HG02943 (cell line): Measurements from ENCODE around the gene LAMB4.

ENCODE experiments used
- ATAC-seq: cut with Tn5 transposase; IDR thresholded peaks from one replicate; pipeline ENCODE4 v1.9.1; 2021; ENCODE audit warnings: mild to moderate bottlenecking, low read depth, moderate library complexity; ENCODE audit not compliant: unreplicated experiment

Gene LAMB4, protein sequence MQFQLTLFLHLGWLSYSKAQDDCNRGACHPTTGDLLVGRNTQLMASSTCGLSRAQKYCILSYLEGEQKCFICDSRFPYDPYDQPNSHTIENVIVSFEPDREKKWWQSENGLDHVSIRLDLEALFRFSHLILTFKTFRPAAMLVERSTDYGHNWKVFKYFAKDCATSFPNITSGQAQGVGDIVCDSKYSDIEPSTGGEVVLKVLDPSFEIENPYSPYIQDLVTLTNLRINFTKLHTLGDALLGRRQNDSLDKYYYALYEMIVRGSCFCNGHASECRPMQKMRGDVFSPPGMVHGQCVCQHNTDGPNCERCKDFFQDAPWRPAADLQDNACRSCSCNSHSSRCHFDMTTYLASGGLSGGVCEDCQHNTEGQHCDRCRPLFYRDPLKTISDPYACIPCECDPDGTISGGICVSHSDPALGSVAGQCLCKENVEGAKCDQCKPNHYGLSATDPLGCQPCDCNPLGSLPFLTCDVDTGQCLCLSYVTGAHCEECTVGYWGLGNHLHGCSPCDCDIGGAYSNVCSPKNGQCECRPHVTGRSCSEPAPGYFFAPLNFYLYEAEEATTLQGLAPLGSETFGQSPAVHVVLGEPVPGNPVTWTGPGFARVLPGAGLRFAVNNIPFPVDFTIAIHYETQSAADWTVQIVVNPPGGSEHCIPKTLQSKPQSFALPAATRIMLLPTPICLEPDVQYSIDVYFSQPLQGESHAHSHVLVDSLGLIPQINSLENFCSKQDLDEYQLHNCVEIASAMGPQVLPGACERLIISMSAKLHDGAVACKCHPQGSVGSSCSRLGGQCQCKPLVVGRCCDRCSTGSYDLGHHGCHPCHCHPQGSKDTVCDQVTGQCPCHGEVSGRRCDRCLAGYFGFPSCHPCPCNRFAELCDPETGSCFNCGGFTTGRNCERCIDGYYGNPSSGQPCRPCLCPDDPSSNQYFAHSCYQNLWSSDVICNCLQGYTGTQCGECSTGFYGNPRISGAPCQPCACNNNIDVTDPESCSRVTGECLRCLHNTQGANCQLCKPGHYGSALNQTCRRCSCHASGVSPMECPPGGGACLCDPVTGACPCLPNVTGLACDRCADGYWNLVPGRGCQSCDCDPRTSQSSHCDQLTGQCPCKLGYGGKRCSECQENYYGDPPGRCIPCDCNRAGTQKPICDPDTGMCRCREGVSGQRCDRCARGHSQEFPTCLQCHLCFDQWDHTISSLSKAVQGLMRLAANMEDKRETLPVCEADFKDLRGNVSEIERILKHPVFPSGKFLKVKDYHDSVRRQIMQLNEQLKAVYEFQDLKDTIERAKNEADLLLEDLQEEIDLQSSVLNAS (N-terminal part only)

GRCh38 chr7:108130261-108130660, at the start of gene LAMB4:
TSS of gene LAMB4 (minus strand) at chr7:108130361. CDS start at chr7:108123164, 7,197 bp downstream.
- no peak for ATAC-seq

DNA sequence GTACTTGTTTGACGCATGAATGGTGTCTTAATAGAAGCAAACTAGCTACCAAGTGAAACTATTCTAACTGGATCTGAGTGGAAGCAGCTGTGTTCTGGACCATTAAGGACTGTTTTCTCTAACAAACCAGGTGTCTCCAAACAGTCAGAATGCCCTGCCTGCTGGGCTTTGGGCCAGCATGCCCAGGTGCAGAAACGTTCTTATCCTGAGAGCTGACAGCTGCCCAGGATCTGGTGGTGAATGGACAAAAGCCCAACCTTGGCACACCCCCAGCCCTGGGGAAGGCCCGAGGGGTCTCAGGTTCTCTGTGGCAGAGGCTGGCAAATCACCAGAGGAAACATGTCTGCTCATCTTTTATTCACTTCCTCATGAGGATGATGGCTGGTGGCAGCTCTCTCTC, 48.2 kb upstream of the LAMB4 start:
- ATAC-seq: no peak

GRCh38 chr7:108171164-108171563, 41.0 kb upstream of the LAMB4 start:
- ATAC-seq: no peak

- no peak for ATAC-seq
Measured at GRCh38 chr7:108170251-108170650, 40.1 kb upstream of the LAMB4 start.

DNA sequence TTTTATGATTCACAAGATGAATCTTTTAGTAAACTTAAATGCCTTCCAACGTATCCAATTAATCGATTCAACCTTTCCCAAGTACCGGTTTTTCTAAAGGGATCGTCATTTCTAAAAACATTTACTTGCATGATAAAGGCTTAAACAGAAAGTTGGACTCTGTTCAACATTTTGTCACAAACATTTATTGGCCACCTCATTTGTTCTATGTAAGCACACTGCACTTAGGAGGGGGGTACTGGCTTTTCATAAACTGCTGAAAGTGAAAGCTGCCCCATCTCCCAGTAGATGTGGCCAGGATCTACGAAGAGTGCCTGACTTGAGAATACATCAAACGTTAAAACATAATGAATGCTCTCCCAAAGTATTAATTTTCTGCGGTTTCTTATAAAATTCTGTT, 37.3 kb upstream of the LAMB4 start:
- no peak for ATAC-seq

DNA sequence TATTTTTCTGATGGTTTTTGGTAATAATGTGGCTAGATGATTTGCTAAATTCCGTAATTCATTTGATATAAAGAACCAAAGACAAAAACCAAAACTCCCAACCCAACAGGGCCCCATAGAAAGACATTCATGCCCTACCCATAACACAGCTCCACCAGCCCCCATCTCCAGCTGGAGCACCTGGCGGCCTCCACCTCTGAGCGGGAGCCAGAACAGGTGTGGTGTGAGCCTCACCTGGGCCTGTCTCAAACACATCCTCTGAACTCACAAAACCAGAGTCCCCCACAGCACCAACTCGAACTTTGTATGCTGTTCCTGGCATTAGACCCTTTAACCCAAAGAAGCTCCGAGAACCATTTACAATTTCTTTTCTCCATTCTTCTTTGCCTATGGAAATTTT, 36.5 kb upstream of the LAMB4 start:
- ATAC-seq: no peak

GRCh38 chr7:108165723-108166122, 35.6 kb upstream of the LAMB4 start:
- ATAC-seq: no peak

GRCh38 chr7:108164946-108165345, 34.8 kb upstream of the LAMB4 start:
- no peak for ATAC-seq

GRCh38 chr7:108164342-108164741, 34.2 kb upstream of the LAMB4 start:
- ATAC-seq: no peak

DNA sequence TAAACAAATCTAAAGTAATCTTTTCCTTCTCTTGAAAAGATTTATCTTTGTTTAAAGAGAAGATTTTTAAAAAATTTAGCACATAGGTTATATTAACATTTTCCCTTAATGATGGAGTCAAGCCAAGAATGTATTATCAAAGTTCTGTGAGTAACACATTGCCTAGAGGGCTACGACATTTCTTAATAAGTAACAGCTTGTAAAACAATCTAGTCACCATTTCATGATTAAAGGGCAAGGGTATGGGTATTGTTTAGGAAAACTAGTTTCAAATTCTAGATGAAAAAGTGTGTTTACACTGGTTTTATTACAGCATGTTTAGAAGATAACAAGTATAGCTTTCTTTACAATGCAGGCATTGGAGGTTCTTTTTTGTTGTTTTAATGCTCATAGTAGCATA, 28.6 kb upstream of the LAMB4 start:
- ATAC-seq: no peak

DNA sequence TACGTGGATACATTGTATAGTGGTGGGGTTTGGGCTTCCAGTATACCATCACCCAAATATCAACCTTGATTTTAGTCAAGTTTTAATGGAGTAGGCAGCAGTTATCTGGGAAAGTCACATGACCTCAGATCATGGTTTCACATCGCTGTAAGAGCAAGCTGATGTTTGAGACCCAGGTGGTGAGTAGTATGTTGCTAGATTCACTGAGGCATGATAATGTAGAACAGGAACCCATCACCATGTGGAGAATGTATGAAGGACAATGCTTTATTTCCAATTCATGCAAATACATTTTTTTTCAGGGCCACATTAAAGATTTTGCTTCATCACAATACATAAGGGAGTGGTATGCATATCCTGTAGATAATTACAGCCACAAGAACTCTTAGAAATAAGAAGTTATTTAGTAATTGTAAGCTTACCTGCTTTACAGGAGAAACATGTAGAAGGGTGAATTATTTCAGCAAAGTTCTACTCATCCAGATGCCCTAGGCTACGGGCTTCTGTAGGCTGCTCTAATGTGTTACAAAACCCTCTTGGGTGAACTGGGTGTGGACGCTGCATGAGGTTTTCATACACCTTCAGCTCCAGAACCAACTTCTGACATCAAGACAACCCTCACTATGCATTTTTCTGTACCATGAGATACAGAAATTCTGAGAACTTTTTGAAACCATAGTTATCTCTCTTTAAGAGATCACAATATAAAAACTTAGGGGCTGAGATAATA, 27.6 kb upstream of the LAMB4 start:
- no peak for ATAC-seq

- ATAC-seq: no peak
Measured at GRCh38 chr7:108156897-108157605, 26.9 kb upstream of the LAMB4 start.

- no peak for ATAC-seq
Measured at GRCh38 chr7:108152198-108152597, 22.0 kb upstream of the LAMB4 start.

DNA sequence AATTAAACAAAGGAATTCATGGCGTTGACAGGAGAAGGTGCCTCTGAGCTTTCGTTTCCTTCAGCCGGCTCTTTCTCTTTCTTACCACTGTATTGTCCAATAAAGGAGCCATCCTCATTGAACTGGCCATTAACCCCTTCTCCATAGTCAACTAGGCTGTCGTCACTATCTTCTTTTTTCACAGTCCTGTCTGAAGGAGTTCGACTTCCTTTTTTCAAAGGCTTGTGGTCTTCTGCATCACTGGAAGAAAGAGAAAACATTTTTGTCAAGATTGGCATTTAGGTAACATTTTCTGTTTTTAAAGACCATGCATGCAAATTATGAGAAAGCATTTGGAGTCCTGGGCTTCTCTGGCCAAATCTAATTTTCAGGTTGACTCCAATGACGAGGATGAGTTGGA, 19.7 kb upstream of the LAMB4 start:
- no peak for ATAC-seq

- no peak for ATAC-seq
Measured at GRCh38 chr7:108149119-108149518, 19.0 kb upstream of the LAMB4 start.

- no peak for ATAC-seq
Measured at GRCh38 chr7:108147031-108147563, 16.9 kb upstream of the LAMB4 start.

DNA sequence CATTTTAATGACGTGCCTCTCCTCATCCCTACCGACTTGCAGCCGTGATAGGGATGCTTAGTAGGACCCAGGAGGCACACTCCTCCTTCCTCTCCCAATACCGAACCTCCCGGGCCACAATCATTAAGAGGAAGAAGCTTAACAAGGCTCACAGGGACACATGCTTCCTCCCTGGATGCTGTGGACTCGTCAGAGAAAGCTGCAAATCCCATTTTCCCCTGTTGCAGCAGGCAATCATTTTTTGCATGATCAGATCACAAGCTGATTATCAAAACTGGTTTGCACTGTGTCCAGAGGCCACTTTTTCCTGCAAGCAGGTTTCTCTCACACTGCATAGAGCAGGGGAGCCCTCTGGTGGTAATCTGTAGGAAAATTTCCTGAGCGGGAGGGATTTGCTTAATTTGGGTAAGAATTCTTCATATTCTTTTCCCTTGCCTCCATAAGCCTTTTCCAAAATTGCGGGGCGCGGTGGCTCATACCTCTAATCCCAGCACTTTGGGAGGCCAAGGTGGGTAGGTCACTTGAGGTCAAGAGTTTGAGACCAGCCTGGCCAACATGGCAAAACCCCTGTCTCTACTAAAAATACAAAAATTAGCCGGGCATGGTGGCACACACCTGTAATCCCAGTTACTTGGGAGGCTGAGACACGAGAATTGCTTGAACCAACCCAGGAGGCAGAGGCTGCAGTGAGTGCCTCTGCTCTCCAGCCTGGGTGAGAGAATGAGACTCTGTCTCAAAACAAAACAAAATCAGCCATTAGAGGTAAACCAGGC, 16.1 kb upstream of the LAMB4 start:
- ATAC-seq: no peak

GRCh38 chr7:108145401-108145800, 15.2 kb upstream of the LAMB4 start:
- no peak for ATAC-seq
